RPMI8226 (cell line): ENCODE measurements around the gene PCSK6.
A peak's percentile ranks its signal among the peaks of the same experiment; 100 is the strongest.
"Not testable (repeated sequence)": the region's sequence is repeated elsewhere in the genome, so short reads cannot be mapped to it uniquely, and the experiment has no call there.

ENCODE experiments used
- DNase-seq: peaks from one replicate; pipeline ENCODE4 v3.0.0-alpha.2; 2015

The PCSK6 gene

DNA sequence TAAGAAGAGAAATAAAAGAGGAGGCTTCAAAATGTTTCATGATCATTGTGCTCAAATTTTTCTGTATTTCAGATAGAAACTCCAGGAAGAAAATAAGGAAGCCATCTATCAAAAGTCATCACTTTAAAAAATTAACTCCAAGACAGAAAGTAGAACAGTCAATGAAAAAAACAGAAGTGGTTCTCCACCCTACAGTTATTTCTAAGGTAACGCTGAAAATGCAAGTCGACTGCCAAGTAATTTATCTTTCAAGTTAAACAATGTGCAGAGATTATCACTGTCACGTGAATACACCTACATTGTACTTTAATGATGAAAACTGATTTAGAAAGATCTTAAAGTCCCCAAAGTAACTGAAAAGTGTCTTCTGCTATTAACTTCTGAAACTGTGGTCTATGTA lies 115.9 kb downstream of the PCSK6 start:
- no peak for DNase-seq

GRCh38 chr15:101372960-101373525 lies 116.5 kb downstream of the PCSK6 start:
- no peak for DNase-seq

- no peak for DNase-seq
These were observed 117.3 kb downstream of the PCSK6 start for GRCh38 chr15:101372149-101372577.

- no peak for DNase-seq
These were observed 118.0 kb downstream of the PCSK6 start for GRCh38 chr15:101371519-101371918.

GRCh38 chr15:101371081-101371480 lies 118.4 kb downstream of the PCSK6 start:
- DNase-seq, result no peak

DNA sequence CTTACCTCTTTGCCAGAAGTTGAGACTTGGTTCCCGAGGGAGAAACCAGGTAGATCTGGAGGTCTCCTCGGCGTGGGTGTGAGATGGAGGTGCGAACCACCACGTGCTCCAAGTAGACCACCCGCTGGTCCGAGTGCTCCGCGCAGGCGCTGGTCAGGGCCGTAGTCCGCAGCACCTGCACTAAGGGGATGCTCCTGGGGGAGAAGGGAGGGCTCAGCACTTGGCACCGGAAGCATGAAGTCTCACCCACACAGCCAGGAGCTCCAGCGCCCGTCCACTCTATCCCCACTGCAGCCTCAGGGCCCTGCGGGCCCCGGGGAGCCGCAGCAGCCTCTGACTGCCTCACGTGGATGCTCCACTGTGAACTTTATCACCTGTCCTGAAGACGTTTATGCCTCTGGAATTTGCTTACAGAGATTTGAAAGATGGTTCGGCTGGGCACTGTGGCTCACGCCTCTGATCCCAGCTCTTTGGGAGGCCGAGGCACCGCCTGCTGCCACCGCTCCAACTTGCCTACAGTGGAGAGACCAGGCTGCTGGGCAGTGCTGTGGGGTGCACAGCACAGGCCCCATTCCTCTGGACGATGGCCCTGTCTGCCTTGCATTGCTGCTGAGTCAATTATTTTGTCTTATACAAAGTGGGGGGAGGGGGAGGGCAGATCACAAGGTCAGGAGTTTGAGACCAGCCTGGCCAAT lies 119.0 kb downstream of the PCSK6 start:
- no peak for DNase-seq

DNA sequence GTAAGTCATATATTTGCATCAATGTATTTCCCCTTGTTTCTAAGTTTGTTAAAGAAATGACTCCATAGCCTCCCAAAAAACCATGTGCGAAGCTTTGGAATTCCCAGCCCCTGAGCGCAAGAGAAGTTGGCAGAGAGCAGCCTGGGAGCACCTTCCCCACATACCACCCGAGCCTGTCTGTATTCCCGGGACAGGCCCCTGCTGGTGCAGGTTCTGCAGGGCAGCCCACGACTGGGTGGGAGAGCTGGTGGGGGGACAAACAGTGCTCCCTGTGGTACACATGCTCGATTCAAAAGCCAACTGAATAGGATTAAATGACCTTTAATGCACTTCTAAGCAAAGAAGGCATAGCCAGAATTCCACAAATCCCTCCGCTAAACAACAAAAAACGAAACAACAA lies 119.8 kb downstream of the PCSK6 start:
- no peak for DNase-seq

DNA sequence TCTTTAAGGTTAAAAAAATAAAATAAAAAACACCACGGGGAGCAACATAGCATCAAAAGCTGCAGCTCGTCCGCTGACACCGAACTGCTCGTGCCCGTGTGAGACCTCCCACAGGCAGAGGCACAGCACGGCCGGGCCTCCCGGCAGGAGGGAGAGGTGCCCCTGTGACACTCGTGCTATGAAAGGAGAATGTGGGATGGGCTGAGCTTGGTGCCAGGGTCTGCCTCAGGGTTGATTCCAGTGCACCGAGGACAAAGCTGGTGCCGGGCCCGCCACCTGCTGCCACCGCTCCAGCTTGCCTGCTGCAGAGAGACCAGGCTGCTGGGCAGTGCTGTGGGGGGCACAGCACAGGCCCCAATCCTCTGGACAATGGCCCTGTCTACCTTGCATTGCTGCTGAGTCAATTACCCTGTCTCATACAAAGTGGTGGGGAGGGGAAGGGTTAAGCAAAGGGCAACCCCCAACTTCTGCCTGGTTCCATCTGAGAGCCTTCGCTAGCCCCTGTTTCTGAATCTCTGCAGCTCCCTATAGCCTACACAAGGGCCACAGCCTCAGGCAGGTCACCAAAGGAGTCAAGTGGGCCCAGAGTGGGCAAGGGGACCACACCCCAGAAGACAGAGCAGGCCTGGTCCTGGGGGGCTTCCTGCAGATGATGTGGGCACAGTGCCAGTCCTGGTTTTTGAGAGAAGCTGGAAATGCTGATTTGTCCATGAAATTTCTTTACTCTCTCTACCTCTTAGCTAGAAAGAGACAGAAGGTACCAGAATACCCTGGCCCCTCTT lies 120.5 kb downstream of the PCSK6 start:
- DNase-seq, result no peak

DNA sequence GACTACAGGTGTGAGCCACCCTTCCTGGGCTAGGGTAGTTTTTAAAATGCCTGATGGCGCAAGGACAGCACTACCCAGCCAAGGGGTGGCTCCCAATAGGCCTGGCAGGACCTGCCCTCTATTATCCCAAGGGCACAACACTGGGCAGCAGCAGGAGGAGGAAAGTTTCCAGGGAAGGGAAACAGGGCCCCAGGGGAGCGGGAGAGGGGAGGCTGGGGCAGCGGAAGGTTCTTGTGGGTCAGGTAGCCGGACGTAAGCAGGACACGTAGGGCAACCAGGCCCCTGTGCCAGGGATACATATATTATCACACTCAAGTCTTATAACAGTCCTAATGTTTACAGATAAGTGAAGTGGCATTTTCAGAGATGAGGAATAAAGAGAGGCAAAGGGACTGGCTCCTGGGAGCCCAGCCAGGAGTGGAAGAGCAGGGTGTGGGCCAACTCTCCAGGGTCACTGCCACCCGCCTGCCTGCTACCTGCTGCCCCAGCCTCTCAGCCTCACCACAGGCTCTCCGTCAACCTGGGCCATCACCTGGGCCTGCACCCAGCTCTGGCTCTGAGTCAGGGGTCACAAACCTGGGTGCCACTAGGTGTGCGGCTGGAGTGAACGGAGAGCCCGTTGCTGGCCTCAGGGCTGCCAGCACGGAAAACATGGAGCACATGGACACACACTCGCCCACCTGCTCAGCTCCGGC lies 121.3 kb downstream of the PCSK6 start:
- no peak for DNase-seq

DNA sequence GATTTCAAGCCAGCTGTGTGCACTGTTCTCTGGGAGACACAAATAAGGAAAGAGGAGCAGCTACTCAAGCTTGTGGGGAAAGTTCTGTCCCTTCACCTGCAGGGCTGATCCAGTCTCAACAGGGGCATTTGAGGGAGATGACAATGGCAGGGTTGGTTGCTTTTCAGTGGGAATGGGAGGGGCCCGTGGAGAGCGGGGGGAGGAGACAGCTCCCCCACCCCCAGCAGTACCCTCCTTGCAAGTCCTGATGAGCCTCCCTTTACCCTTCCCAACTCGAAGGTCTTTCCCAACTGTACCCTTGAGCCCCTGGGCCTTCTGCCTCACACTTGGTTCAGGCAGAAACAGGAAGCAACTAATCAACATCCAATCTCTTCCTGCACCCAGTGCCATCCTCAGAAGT lies 122.7 kb downstream of the PCSK6 start:
- DNase-seq, result no peak

GRCh38 chr15:101362986-101363566 lies 126.4 kb downstream of the PCSK6 start:
- no peak for DNase-seq

- DNase-seq, result no peak
These were observed 127.1 kb downstream of the PCSK6 start for GRCh38 chr15:101362359-101362758.

GRCh38 chr15:101361418-101361817 lies 128.1 kb downstream of the PCSK6 start:
- no peak for DNase-seq

DNA sequence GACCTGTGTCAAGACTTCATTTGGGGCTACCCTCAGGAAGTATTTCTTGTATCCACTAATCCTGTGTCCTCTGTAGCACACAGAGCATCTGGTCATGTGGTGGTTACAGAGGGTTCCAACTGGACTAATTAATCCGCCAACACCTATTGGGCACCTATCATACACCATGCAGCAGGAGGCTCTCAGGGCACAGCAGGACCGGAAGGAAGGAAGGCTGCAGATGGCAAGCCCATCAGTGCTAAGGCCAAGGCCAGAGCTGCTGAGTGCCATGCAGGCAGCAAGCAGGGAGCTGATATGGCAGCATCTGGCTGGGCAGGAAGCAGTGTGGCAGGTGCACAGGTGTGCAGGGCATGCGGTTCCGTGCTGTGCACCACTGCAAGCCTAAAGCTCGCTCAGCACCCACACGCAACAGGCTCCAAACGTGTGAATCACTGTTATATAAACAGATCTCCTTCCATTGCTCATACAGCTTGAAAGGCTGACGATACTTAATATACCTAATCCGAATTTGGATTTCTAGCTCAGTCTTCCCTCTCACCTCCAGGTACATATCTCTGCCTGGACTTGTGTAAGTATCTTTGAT lies 130.1 kb downstream of the PCSK6 start:
- peak; percentile 15 for DNase-seq

GRCh38 chr15:101358895-101359294 lies 130.6 kb downstream of the PCSK6 start:
- DNase-seq, result no peak

DNA sequence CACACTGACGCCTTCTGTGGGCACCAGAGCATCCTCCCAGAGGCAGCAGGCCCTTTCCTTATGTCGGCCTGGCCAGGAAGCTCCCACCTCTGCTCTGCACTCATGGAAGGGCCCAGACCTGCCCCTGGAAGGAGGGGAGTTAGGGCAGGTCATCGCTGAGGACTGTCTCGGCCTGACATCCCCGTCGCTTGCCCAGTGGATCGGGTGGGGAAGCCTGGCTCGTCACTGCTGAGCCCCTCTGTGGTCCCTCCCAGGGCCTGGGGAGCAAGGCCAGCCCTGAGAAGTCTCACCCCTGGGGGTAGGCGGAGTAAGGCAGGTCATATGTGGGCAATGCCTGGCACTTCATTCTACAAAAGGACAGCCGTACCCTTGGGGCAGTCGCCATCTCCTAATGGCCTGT lies 131.6 kb downstream of the PCSK6 start:
- DNase-seq, result no peak

DNA sequence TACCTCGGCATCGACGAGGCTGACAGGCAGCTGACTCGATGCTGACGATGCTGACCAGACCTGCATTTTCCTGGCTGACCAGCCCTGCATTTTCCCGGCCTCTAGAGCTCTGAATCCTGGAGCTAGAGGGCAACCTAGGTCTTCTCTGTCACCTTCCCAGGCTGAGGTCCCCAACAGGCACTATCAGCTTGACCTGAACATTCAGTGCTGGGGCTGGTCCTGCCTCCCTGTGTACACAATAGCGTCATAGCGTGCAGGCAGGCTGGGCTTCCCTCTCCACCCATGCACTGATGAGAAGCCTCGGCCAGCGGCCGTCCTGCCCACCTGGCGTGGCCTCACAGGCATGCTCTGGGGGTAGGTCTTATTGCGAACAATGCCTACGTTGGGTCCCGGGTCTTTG lies 132.2 kb downstream of the PCSK6 start:
- DNase-seq, result no peak

DNA sequence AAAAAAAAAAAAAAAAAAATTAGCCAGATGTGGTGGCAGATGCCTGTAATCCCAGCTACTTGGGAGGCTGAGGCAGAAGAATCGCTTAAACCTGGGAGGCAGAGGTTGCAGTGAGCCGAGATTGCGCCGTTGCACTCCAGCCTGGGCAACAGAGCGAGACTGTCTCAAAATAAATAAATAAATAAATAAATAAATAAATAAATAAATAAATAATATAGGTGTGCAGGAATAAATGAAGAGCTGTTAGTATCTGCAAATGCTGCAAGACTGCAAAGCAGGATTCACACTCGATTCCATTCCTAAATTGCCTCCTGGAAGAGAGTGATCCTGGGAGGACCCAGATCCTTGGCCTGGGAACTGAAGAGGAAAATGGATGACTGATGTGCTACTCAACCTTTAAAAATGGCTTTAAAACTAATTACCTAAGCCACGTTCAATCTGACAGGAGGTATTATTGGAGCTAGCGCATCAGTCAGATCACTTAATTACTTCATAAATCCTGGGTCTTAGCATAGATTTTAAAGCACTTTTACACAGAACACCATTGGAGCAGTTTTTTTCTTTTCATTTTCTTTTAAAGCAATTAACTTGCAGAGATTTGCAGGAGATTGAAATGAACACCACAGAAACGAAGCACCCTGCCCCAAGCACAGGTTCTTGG lies 132.9 kb downstream of the PCSK6 start:
- DNase-seq, result not testable (repeated sequence)

DNA sequence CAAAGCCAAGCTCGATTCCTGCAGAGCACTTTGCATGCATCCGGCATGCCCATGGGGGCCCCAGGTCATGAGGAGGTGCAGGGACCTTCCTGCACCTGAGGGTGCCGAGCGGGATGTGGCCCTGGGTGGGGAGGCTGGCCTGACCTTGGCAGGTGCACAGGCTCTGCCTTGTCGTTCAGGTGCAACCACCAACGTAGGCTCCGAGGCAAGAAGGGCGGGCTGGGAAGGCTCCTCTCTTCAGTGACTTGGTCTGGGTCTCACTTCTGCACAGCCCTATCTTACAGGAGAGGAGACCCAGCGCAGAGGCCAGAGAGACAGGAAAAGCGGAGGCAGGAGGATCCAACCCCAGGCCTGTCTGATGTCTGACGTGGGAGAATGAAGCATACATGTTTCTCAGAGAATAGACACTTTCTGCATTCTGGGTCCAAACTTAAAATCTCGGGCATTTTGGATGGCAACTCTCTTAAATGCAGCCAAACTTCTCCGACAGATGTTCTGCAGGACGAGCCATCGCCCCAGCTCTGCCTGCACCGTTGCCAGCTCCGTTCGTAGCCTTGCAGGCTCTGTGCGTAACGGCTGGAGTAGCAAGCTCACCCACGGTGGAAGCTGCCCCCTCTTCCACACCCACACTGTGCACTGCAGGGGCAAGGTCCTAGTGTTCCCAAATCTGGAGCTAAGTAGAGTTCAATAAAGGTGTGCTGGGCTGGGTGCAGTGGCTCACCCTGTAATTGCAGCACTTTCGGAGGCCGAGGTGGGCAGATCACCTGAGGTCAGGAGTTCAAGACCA lies 133.6 kb downstream of the PCSK6 start:
- DNase-seq, result no peak

GRCh38 chr15:101354891-101355623 lies 134.4 kb downstream of the PCSK6 start:
- DNase-seq, result no peak

DNA sequence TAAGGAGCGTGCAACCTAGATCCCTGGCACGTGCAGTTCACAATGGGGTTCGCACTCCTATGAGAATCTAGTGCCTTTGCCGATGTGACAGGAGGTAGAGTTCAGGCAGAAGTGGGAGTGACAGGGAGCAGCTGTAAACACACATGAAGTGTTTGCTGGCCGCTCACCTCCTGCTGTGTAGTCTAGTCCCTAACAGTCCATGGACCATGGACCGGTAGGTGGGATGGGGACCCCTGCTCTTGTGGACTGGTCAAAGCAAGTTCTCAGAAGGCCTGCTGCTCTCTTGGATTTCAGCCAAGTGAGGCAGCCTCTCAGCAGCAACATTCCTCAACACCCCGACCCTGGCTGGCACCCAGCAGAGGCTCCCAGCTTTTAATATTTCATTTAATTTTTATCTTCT lies 136.3 kb downstream of the PCSK6 start:
- DNase-seq, result no peak
